H9 (cell line): ENCODE measurements around the gene MEGF9. TPM values are rescaled to one million over a fixed set of nuclear protein-coding genes. Genes with fewer than 3 reads are reported as not detected.

Experiments used
- DNase-seq: peaks from one replicate; pipeline ENCODE4 v3.0.0-alpha.2; 2017
- H2AFZ ChIP-seq: one replicate; pipeline ENCODE4 v1.6.1; 2013; ENCODE audit warnings: mild to moderate bottlenecking, low read length, control low read depth, moderate library complexity
- H2AK5ac ChIP-seq: 2 replicates; pipeline ENCODE4 v1.6.1; 2013; ENCODE audit warnings: low read length, control low read depth, mixed read lengths; ENCODE audit not compliant: insufficient read length
- H2BK120ac ChIP-seq: one replicate; pipeline ENCODE4 v1.6.1; 2013; ENCODE audit warnings: low read depth, mild to moderate bottlenecking, low read length, control low read depth, inconsistent platforms; ENCODE audit not compliant: poor library complexity, severe bottlenecking
- H2BK12ac ChIP-seq: 2 replicates; pipeline ENCODE4 v1.6.1; 2013; ENCODE audit warnings: low read length, control low read depth, mixed read lengths, low read depth; ENCODE audit not compliant: insufficient read length
- H2BK15ac ChIP-seq: 2 replicates; pipeline ENCODE4 v1.6.1; 2013; ENCODE audit warnings: low read depth, low read length, control low read depth
- H2BK20ac ChIP-seq: one replicate; pipeline ENCODE4 v1.6.1; 2013; ENCODE audit warnings: low read depth, mild to moderate bottlenecking, low read length, control low read depth, inconsistent platforms; ENCODE audit not compliant: poor library complexity, severe bottlenecking
- H2BK5ac ChIP-seq: 2 replicates; pipeline ENCODE4 v1.6.1; 2013; ENCODE audit warnings: low read length, control low read depth, mixed read lengths; ENCODE audit not compliant: insufficient read length
- H3K14ac ChIP-seq: 2 replicates; pipeline ENCODE4 v1.6.1; 2013; ENCODE audit warnings: low read length, control low read depth; ENCODE audit not compliant: insufficient read depth
- H3K18ac ChIP-seq: 2 replicates; pipeline ENCODE4 v1.6.1; 2013; ENCODE audit warnings: low read depth, mild to moderate bottlenecking, mixed read lengths, low read length, control low read depth; ENCODE audit not compliant: insufficient read length
- H3K23ac ChIP-seq: 2 replicates; pipeline ENCODE4 v1.6.1; 2013; ENCODE audit warnings: low read length, control low read depth, mixed read lengths, low read depth; ENCODE audit not compliant: insufficient read length
- H3K23me2 ChIP-seq: 2 replicates; pipeline ENCODE4 v1.6.1; 2013; ENCODE audit warnings: low read depth, mild to moderate bottlenecking, mixed read lengths, low read length, control low read depth; ENCODE audit not compliant: insufficient read length, poor library complexity, severe bottlenecking
- H3K27ac ChIP-seq: 2 replicates; pipeline ENCODE4 v1.5.1; 2013; ENCODE audit warnings: low read length, control low read depth, mixed read lengths, low read depth; ENCODE audit not compliant: insufficient read length
- H3K27me3 ChIP-seq: 2 replicates; pipeline ENCODE4 v1.6.1; 2013; ENCODE audit warnings: low read length, control low read depth, inconsistent platforms; ENCODE audit not compliant: insufficient read depth
- H3K4ac ChIP-seq: 2 replicates; pipeline ENCODE4 v1.6.1; 2013; ENCODE audit warnings: low read depth, mild to moderate bottlenecking, control low read depth, inconsistent platforms, low read length, moderate library complexity
- H3K4me1 ChIP-seq: 2 replicates; pipeline ENCODE4 v1.6.1; 2013; ENCODE audit warnings: low read length, control low read depth, inconsistent platforms; ENCODE audit not compliant: insufficient read depth
- H3K4me2 ChIP-seq: 2 replicates; pipeline ENCODE4 v1.6.1; 2013; ENCODE audit warnings: low read length, control low read depth, mixed read lengths; ENCODE audit not compliant: insufficient read length, insufficient read depth
- H3K56ac ChIP-seq: 2 replicates; pipeline ENCODE4 v1.6.1; 2013; ENCODE audit warnings: low read depth, mild to moderate bottlenecking, mixed read lengths, low read length, control low read depth; ENCODE audit not compliant: insufficient read length
- H3K79me1 ChIP-seq: 2 replicates; pipeline ENCODE4 v1.6.1; 2013; ENCODE audit warnings: low read depth, mild to moderate bottlenecking, moderate library complexity, low read length, control low read depth, inconsistent platforms; ENCODE audit not compliant: insufficient read depth, poor library complexity, severe bottlenecking
- H3K79me2 ChIP-seq: 2 replicates; pipeline ENCODE4 v1.6.1; 2013; ENCODE audit warnings: low read length, control low read depth, inconsistent platforms; ENCODE audit not compliant: insufficient read depth
- H3K9ac ChIP-seq: 2 replicates; pipeline ENCODE4 v1.6.1; 2013; ENCODE audit warnings: low read length, control low read depth, mixed read lengths; ENCODE audit not compliant: insufficient read length; ENCODE audit errors: extremely low read depth
- H3K9me3 ChIP-seq: one replicate; pipeline ENCODE4 v1.6.1; 2013; ENCODE audit warnings: low read depth, low read length, inconsistent platforms; ENCODE audit not compliant: control insufficient read depth
- H3T11ph ChIP-seq: one replicate; pipeline ENCODE4 v1.6.1; 2013; ENCODE audit warnings: mild to moderate bottlenecking, low read length, control low read depth, inconsistent platforms
- H4K20me1 ChIP-seq: one replicate; pipeline ENCODE4 v1.6.1; 2013; ENCODE audit not compliant: control insufficient read depth, insufficient read length, insufficient read depth
- H4K5ac ChIP-seq: 2 replicates; pipeline ENCODE4 v1.6.1; 2013; ENCODE audit warnings: low read depth, mild to moderate bottlenecking, mixed read lengths, low read length, control low read depth; ENCODE audit not compliant: insufficient read length
- H4K8ac ChIP-seq: replicated peaks from 2 replicates; pipeline ENCODE4 v1.6.1; 2013; ENCODE audit warnings: low read length, control low read depth, mixed read lengths, low read depth; ENCODE audit not compliant: insufficient read length
- H4K91ac ChIP-seq: 2 replicates; pipeline ENCODE4 v1.6.1; 2013; ENCODE audit warnings: low read depth, mild to moderate bottlenecking, moderate library complexity, mixed read lengths, low read length, control low read depth; ENCODE audit not compliant: insufficient read length
- H3K27ac Mint-ChIP-seq, 3 experiments: 2 replicates in 2 of 3; 3 replicates in 1 of 3; pipeline ENCODE4 v1.8.0; 2020 to 2021; ENCODE audit warnings: mixed read lengths in 3 of 3, mild to moderate bottlenecking in 1 of 3, moderate library complexity in 1 of 3
- H3K27me3 Mint-ChIP-seq: 2 replicates; pipeline ENCODE4 v1.8.0; 2021; ENCODE audit warnings: low read depth, mild to moderate bottlenecking, moderate library complexity, mixed read lengths
- H3K36me3 Mint-ChIP-seq, 3 experiments: 2 replicates in 2 of 3; 3 replicates in 1 of 3; pipeline ENCODE4 v1.8.0; 2020 to 2021; ENCODE audit warnings: low read depth in 3 of 3, mixed read lengths in 3 of 3; ENCODE audit not compliant: insufficient read depth in 1 of 3
- H3K4me1 Mint-ChIP-seq, 2 experiments: 2 replicates each; pipeline ENCODE4 v1.8.0; 2020; ENCODE audit warnings: mixed read lengths in 2 of 2
- H3K4me3 Mint-ChIP-seq, 2 experiments: 2 replicates in 1 of 2; 3 replicates in 1 of 2; pipeline ENCODE4 v1.8.0; 2020 to 2021; ENCODE audit warnings: mild to moderate bottlenecking in 2 of 2, mixed read lengths in 2 of 2, moderate library complexity in 1 of 2
- H3K9me3 Mint-ChIP-seq, 2 experiments: 2 replicates in 1 of 2; 3 replicates in 1 of 2; pipeline ENCODE4 v1.8.0; 2020; ENCODE audit warnings: mild to moderate bottlenecking in 2 of 2, mixed read lengths in 2 of 2, moderate library complexity in 1 of 2
- WGBS: extraction: QIAGEN DNeasy Blood & Tissue Kit; methylation state at CpG from one replicate; pipeline ENCODE4 v1.1.7; 2013; ENCODE audit warnings: missing lambda C conversion rate, low lambda C conversion rate, mixed read lengths; ENCODE audit not compliant: insufficient read length; ENCODE audit errors: extremely low coverage; 5-methylcytosine and 5-hydroxymethylcytosine counted together
- total RNA-seq: library from RNA; stranded (reverse); gene quantifications from 2 replicates; pipeline ENCODE4 v1.2.1, GENCODE V29; 2021
- TF ChIP-seq, protein P1 (sequence below): fragments of 200-600 bp; sonication (generic); conservative IDR thresholded peaks from 3 replicates; pipeline ENCODE4 v1.8.0; 2021; ENCODE audit warnings: antibody characterized with exemption, mild to moderate bottlenecking

Gene MEGF9
- total RNA-seq, 1 experiment from 2014 or later, result 0.94 TPM

DNA sequence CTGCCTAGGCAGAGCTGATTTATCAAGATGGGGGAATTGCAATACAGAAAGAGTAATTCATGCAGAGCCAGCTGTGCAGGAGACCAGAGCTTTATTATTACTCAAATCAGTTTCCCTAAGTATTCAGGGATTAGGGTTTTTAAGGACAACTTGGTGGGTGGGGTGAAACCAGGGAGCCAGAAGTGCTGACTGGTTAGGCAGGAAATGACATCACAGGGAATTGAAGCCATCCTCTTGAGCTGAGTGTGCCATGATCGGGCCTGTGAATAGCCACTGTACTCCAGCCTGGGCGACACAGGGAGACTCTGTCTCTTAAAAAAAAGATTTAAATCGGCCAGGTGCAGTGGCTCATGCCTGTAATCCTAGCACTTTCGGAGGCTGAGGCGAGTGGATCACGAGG lies 89.0 kb downstream of the MEGF9 start:
- Histone ChIP-seq H2BK120ac (no peak overlapping the region), H3K79me2 (no peaks in the 10 kb centered on the region), H3K4me1 (no peaks in the 10 kb centered on the region), H4K8ac (no peak overlapping the region), H3K9ac (no peak overlapping the region), H3K18ac (no peak overlapping the region), H2AK5ac (no peak overlapping the region), H3T11ph (no peak overlapping the region), H3K4me2 (no peak overlapping the region), H3K79me1 (no peaks in the 10 kb centered on the region), H3K9me3 (no peaks in the 10 kb centered on the region), H3K23ac (no peak overlapping the region), H4K5ac (no peak overlapping the region), H4K20me1 (no peaks in the 10 kb centered on the region), H3K14ac (no peak overlapping the region), H2BK5ac (no peak overlapping the region), H3K27ac (no peak overlapping the region), H4K91ac (no peak overlapping the region), H2BK20ac (no peak overlapping the region), H3K56ac (no peak overlapping the region), H2BK12ac (no peak overlapping the region), H2AFZ (no peak overlapping the region), H3K23me2 (no peaks in the 10 kb centered on the region), H3K4ac (no peak overlapping the region), H3K27me3 (no peaks in the 10 kb centered on the region), H2BK15ac (no peak overlapping the region)
- WGBS, result no CpG with 5 or more reads among the region's 6 CpGs
- Mint-ChIP-seq H3K4me1 (peaks cover 5 to 13% of the 10 kb centered on the region in 2 experiments), H3K4me3 (no peak overlapping the region), H3K9me3 (no peaks in the 10 kb centered on the region), H3K36me3 (no peaks in the 10 kb centered on the region), H3K27me3 (no peaks in the 10 kb centered on the region), H3K27ac (peak overlapping the region; percentile 40 to 91 (median 58); a peak in 6 of 7 replicates)
- no peak for DNase-seq
- TF ChIP-seq, protein P1, sequence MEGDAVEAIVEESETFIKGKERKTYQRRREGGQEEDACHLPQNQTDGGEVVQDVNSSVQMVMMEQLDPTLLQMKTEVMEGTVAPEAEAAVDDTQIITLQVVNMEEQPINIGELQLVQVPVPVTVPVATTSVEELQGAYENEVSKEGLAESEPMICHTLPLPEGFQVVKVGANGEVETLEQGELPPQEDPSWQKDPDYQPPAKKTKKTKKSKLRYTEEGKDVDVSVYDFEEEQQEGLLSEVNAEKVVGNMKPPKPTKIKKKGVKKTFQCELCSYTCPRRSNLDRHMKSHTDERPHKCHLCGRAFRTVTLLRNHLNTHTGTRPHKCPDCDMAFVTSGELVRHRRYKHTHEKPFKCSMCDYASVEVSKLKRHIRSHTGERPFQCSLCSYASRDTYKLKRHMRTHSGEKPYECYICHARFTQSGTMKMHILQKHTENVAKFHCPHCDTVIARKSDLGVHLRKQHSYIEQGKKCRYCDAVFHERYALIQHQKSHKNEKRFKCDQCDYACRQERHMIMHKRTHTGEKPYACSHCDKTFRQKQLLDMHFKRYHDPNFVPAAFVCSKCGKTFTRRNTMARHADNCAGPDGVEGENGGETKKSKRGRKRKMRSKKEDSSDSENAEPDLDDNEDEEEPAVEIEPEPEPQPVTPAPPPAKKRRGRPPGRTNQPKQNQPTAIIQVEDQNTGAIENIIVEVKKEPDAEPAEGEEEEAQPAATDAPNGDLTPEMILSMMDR, result no peak
